ENCODE measurements around the gene HERC6.
"Not testable (repeated sequence)": the region's sequence is repeated elsewhere in the genome, so short reads cannot be mapped to it uniquely, and the experiment has no call there.

Gene HERC6

GRCh38 chr4:88396681-88397080, 18.0 kb downstream of the HERC6 start:
- DNase-seq = no peak

DNA sequence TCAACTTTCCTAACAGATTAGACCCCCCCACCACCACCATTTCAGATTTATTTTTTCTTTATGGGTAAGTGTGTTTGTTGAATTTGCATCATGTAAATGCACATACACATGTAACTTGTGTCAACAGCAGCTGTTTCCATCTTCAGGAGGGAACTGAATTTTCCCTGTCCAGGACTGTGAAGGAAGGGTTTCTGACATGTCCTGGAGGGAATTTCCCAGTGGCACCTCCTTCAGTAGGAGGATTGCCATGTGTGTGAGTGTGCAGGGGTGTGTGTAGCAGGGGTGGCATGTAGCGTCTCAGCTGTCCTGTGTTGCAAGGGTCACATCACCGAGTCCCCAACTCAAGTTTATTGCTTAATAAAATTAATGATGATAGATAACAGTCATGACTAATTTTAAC, 19.7 kb downstream of the HERC6 start:
- DNase-seq = no peak

- no peak for DNase-seq
Measured at GRCh38 chr4:88409206-88409605, 30.6 kb downstream of the HERC6 start.

- DNase-seq = no peak
Measured at GRCh38 chr4:88409789-88410188, 31.1 kb downstream of the HERC6 start.

DNA sequence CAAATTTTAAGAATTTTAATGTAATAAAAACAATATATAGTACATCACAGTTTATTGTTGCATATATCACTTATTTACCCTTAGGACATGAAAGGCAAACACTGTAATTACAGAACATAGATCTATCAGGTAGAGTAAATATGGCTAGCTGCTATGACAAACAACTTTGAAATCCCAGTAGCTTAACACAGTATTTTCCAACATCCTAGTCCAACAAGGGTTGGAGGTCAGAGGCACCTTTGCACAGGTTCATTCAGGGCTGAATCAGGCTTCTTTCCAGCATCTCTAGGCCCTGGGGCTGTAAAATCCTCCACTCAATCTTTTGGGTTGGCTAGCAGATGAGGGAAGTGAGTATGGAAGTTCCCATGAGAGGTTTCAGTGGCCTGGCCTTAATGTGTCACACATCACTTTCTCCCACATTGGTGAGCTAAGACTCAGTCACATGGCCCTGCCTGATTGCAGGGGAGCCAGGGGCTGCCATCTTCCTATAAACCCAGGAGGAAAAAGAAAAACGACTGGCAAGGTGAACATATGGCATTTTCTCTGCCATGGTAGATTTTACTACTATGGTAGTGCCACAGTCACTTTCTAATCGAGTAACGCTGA, 32.9 kb downstream of the HERC6 start:
- no peak for DNase-seq

DNA sequence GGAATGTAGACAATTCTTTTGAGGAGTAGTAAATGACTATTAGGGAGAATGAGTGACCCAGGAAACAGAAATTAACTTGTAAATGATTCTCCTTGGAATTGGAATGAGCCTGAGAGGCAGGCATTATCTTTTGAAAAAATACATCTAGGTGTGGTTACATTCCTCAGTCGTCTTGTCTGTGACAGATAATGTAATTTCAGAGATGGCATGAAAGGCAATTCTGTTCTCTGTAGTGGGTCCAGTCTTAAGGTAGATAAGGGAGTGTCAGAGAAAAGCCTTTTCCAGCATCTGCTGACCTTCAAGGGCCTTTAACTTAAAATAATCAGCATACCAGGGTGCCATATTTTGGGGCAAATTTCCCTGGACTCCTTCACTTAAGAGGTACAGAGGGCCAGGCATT, 35.1 kb downstream of the HERC6 start:
- no peak for DNase-seq

GRCh38 chr4:88414755-88415154, 36.1 kb downstream of the HERC6 start:
- DNase-seq = no peak

GRCh38 chr4:88415982-88416381, 37.3 kb downstream of the HERC6 start:
- DNase-seq = no peak

- no peak for DNase-seq
Measured at GRCh38 chr4:88418411-88418810, 39.8 kb downstream of the HERC6 start.

- no peak for DNase-seq
Measured at GRCh38 chr4:88419874-88420273, 41.2 kb downstream of the HERC6 start.

GRCh38 chr4:88420844-88421243, 42.2 kb downstream of the HERC6 start:
- DNase-seq = no peak

- DNase-seq = no peak
Measured at GRCh38 chr4:88422403-88422802, 43.8 kb downstream of the HERC6 start.

GRCh38 chr4:88429401-88429800, 50.7 kb downstream of the HERC6 start:
- no peak for DNase-seq

GRCh38 chr4:88435987-88436693, 57.5 kb downstream of the HERC6 start:
- DNase-seq = no peak

DNA sequence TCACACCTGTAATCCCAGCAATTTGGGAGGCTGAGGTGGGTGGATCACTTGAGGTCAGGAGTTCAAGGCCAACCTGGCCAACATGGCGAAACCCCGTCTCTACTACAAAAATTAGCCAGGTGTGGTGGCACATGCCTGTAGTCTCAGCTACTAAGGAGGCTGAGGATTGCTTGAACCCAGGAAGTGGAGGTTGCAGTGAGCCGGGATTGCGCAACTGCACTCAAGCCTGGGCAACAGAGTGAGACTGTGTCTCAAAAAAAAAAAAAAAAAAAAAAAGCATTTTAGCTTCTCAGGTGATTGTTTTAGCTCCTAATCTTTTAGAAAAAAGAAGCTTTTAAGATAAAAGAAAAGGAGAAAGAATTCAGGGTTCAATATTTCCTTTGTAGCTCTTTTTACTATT, 59.2 kb downstream of the HERC6 start:
- not testable (repeated sequence) for DNase-seq

- DNase-seq = no peak
Measured at GRCh38 chr4:88439161-88439760, 60.6 kb downstream of the HERC6 start.

DNA sequence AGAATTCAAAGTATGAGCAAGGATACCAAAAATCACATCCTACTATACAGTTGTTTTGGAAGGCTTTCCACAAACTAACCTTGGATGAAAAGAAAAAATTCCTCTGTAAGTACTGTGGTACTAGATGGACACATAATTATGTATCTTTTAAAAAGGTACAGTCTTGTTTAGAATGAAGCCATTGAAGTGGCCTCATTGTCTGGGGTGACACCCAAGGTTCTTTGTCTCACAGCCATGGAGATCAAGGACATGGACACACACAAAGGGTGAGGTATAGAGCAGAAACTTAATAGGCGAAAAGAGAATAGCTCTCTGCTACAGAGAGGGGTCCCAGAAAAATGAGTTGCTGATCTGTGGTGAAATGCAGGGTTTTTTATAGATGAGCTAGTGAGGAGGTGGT, 61.5 kb downstream of the HERC6 start:
- no peak for DNase-seq

GRCh38 chr4:88441696-88442095, 63.0 kb downstream of the HERC6 start:
- DNase-seq = no peak

- no peak for DNase-seq
Measured at GRCh38 chr4:88442689-88443191, 64.1 kb downstream of the HERC6 start.

- no peak for DNase-seq
Measured at GRCh38 chr4:88443486-88443885, 64.8 kb downstream of the HERC6 start.

DNA sequence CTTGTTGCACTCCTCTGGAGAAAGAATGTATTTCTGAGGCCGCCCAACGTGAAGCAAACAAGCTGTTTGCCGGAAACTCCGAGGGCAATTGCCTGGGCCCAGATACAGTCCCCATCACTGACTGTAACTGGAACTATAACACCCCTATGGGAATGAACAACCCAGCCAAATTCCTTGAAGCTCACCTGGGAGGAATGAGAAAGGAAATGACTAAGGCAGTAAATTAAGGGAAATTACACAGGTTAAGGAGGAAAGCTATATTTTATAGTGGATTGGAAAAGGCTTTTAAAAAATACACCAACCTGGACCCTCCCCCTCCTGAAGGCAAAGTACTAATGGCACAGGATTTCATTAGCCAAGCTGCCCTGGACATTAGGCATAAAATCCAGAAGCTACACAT, 66.6 kb downstream of the HERC6 start:
- DNase-seq = no peak

DNA sequence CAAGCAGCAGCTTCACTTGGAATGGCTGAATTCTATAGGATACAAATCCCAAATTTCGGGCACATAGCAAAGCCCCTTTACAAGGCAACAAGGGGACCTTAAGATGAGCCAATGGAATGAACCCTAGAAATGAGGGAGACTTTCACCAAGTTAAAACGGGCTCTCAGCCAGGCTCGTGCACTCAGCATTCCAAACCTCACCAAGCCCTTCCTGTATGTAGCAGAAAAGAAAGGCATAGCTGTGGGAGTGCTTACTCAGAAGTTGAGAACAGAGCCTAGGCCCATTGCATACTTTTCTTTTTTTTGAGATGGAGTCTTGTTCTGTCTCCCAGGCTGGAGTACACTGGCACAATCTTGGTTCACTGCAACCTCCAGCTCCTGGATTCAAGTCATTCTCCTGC, 67.5 kb downstream of the HERC6 start:
- no peak for DNase-seq

- DNase-seq = no peak
Measured at GRCh38 chr4:88447371-88448095, 68.9 kb downstream of the HERC6 start.

Data from NCI-H526 treated with DMSO at 0.1 percent for 48 hours (cell line).